Measurements from ENCODE around the gene ZNF502. TPM values are rescaled to one million over a fixed set of nuclear protein-coding genes. Genes with fewer than 3 reads are reported as not detected.

Gene ZNF502
- polyA plus RNA-seq, 3 donors from 2014 or later, result 3.3 to 3.6 (median 3.6) TPM

- no peak for DNase-seq
- peaks cover 57 to 92% (median 86%) of the 10 kb centered on the region in 6 donors for H3K9me3 Mint-ChIP-seq
- no peaks in the 10 kb centered on the region for H3K4me1 Mint-ChIP-seq
- no peak overlapping the region for H3K4me3 Mint-ChIP-seq
- peaks cover 56 to 63% (median 59%) of the 10 kb centered on the region in 3 donors for H3K36me3 Mint-ChIP-seq
- peaks cover 5% of the 10 kb centered on the region in 3 donors for H3K27me3 Mint-ChIP-seq (ENCODE audit: low read depth in 3 of 3)
- no peak overlapping the region for H3K27ac Mint-ChIP-seq
Observed at GRCh38 chr3:44722103-44722401, 9.6 kb downstream of the ZNF502 start.

- peaks cover 56 to 65% (median 57%) of the 10 kb centered on the region in 3 donors for H3K36me3 Mint-ChIP-seq
- DNase-seq, result peak; percentile 80 to 85 (median 84)
- H3K9me3 Mint-ChIP-seq, result peaks cover 54 to 90% (median 78%) of the 10 kb centered on the region in 6 donors
- peak within 1 kb of the TSS; percentile 81 to 94 (median 86) for H3K27ac Mint-ChIP-seq
- H3K4me3 Mint-ChIP-seq, result peak within 1 kb of the TSS; percentile 92 to 95 (median 95)
- peaks cover 2 to 7% (median 6%) of the 10 kb centered on the region in 3 donors for H3K27me3 Mint-ChIP-seq (ENCODE audit: low read depth in 3 of 3)
- peaks cover 17 to 30% of the 10 kb centered on the region in 2 donors for H3K4me1 Mint-ChIP-seq
Observed at GRCh38 chr3:44729384-44729910, 17.0 kb downstream of the ZNF502 start, which contains the start of gene ZNF501. Gene ZNF501, plus strand, starts transcription at chr3:44729635. Its CDS starts 4,787 bp downstream, at chr3:44734422.

- Mint-ChIP-seq H3K36me3 (peaks cover 59 to 67% (median 60%) of the 10 kb centered on the region in 3 donors), H3K27me3 (ENCODE audit: low read depth in 3 of 3) (peaks cover 0 to 3% (median 1%) of the 10 kb centered on the region in 3 donors), H3K4me3 (no peak overlapping the region), H3K9me3 (peaks cover 52 to 95% (median 84%) of the 10 kb centered on the region in 6 donors), H3K4me1 (peaks cover 8 to 14% of the 10 kb centered on the region in 2 donors), H3K27ac (no peak overlapping the region)
- no peak for DNase-seq
Observed at GRCh38 chr3:44734646-44735168, 22.2 kb downstream of the ZNF502 start.

- Mint-ChIP-seq H3K36me3 (peaks cover 17 to 33% (median 25%) of the 10 kb centered on the region in 3 donors), H3K9me3 (peaks cover 0 to 4% (median 1%) of the 10 kb centered on the region in 6 donors), H3K27me3 (ENCODE audit: low read depth in 3 of 3) (peaks cover 4 to 7% (median 7%) of the 10 kb centered on the region in 3 donors), H3K4me1 (peaks cover 33 to 51% of the 10 kb centered on the region in 2 donors), H3K4me3 (peak overlapping the region; percentile 89 to 93 (median 92)), H3K27ac (peak overlapping the region; percentile 87 to 94 (median 90))
- no peak for DNase-seq
Observed at GRCh38 chr3:44761101-44761423, 48.6 kb downstream of the ZNF502 start.

GRCh38 chr3:44761424-44762169 lies 49.1 kb downstream of the ZNF502 start, which contains the start of the genes KIAA1143 and KIF15:
Gene KIAA1143, minus strand, starts transcription at chr3:44761619. Its CDS starts 17 bp downstream, at chr3:44761602.
Gene KIF15, plus strand, starts transcription at chr3:44761794. Its CDS starts 72 bp downstream, at chr3:44761866.
- DNase-seq, result peak; percentile 93 to 94 (median 93)
- Mint-ChIP-seq H3K27me3 (ENCODE audit: low read depth in 3 of 3) (peaks cover 4 to 7% (median 7%) of the 10 kb centered on the region in 3 donors), H3K4me1 (peaks cover 33 to 51% of the 10 kb centered on the region in 2 donors), H3K9me3 (peaks cover 0 to 4% (median 1%) of the 10 kb centered on the region in 6 donors), H3K27ac (peak within 1 kb of the TSS; percentile 87 to 94 (median 90)), H3K36me3 (peaks cover 17 to 29% (median 29%) of the 10 kb centered on the region in 3 donors), H3K4me3 (peak within 1 kb of the TSS; percentile 89 to 93 (median 92))

GRCh38 chr3:44762170-44762677 lies 49.8 kb downstream of the ZNF502 start:
- peak overlapping the region; percentile 89 to 93 (median 92) for H3K4me3 Mint-ChIP-seq
- H3K36me3 Mint-ChIP-seq, result peaks cover 15 to 30% (median 26%) of the 10 kb centered on the region in 3 donors
- H3K27ac Mint-ChIP-seq, result peak overlapping the region in 4 of 6 donors; percentile 35 to 94 (median 74)
- H3K27me3 Mint-ChIP-seq (ENCODE audit: low read depth in 3 of 3), result peaks cover 4 to 7% (median 7%) of the 10 kb centered on the region in 3 donors
- DNase-seq, result no peak
- H3K4me1 Mint-ChIP-seq, result peaks cover 31 to 47% of the 10 kb centered on the region in 2 donors
- peaks cover 0 to 4% (median 1%) of the 10 kb centered on the region in 6 donors for H3K9me3 Mint-ChIP-seq

- Mint-ChIP-seq H3K27me3 (ENCODE audit: low read depth in 3 of 3) (peaks cover 4 to 7% (median 7%) of the 10 kb centered on the region in 3 donors), H3K4me3 (peak overlapping the region; percentile 89 to 93 (median 92)), H3K4me1 (peaks cover 27 to 43% of the 10 kb centered on the region in 2 donors), H3K27ac (peak overlapping the region in 1 of 6 donors; percentile 94), H3K36me3 (peaks cover 10 to 27% (median 23%) of the 10 kb centered on the region in 3 donors), H3K9me3 (peaks cover 0 to 4% (median 0%) of the 10 kb centered on the region in 6 donors)
- no peak for DNase-seq
Observed at GRCh38 chr3:44762690-44763089, 50.2 kb downstream of the ZNF502 start.

- Mint-ChIP-seq H3K4me3 (no peak overlapping the region), H3K9me3 (peaks cover 0 to 8% (median 2%) of the 10 kb centered on the region in 6 donors), H3K27me3 (ENCODE audit: low read depth in 3 of 3) (peaks cover 2 to 7% (median 6%) of the 10 kb centered on the region in 3 donors), H3K27ac (no peak overlapping the region), H3K36me3 (peaks cover 4 to 22% (median 15%) of the 10 kb centered on the region in 3 donors), H3K4me1 (peaks cover 17 to 28% of the 10 kb centered on the region in 2 donors)
- DNase-seq, result no peak
Observed at GRCh38 chr3:44764248-44764647, 51.8 kb downstream of the ZNF502 start.

- H3K4me3 Mint-ChIP-seq, result no peak overlapping the region
- H3K27ac Mint-ChIP-seq, result no peak overlapping the region
- DNase-seq, result no peak
- H3K36me3 Mint-ChIP-seq, result peaks cover 11 to 36% (median 16%) of the 10 kb centered on the region in 3 donors
- peaks cover 9 to 25% (median 18%) of the 10 kb centered on the region in 6 donors for H3K9me3 Mint-ChIP-seq
- peaks cover 0 to 1% (median 0%) of the 10 kb centered on the region in 3 donors for H3K27me3 Mint-ChIP-seq (ENCODE audit: low read depth in 3 of 3)
- H3K4me1 Mint-ChIP-seq, result no peaks in the 10 kb centered on the region
Observed at GRCh38 chr3:44771424-44772098, 59.1 kb downstream of the ZNF502 start.

- no peak overlapping the region for H3K4me3 Mint-ChIP-seq
- H3K27me3 Mint-ChIP-seq (ENCODE audit: low read depth in 3 of 3), result peaks cover 0 to 1% (median 0%) of the 10 kb centered on the region in 3 donors
- no peak overlapping the region for H3K27ac Mint-ChIP-seq
- H3K9me3 Mint-ChIP-seq, result peaks cover 9 to 25% (median 18%) of the 10 kb centered on the region in 6 donors
- no peak for DNase-seq
- no peaks in the 10 kb centered on the region for H3K4me1 Mint-ChIP-seq
- peaks cover 11 to 34% (median 16%) of the 10 kb centered on the region in 3 donors for H3K36me3 Mint-ChIP-seq
Observed at GRCh38 chr3:44772099-44772442, 59.6 kb downstream of the ZNF502 start.

Data from immature natural killer cell (primary cell).